ENCODE results near the gene MBD4.
"Not testable (repeated sequence)": the region's sequence is repeated elsewhere in the genome, so short reads cannot be mapped to it uniquely, and the experiment has no call there.

MBD4 gene

GRCh38 chr3:129403450-129403849, 36.3 kb downstream of the MBD4 start:
- DNase-seq, result no peak

GRCh38 chr3:129402616-129403015, 37.1 kb downstream of the MBD4 start:
- no peak for DNase-seq

GRCh38 chr3:129402210-129402609, 37.5 kb downstream of the MBD4 start:
- no peak for DNase-seq

GRCh38 chr3:129399895-129400357, 39.8 kb downstream of the MBD4 start:
- peak; percentile 41 to 42 for DNase-seq

- DNase-seq, result peak; percentile 84 to 93
Measured at GRCh38 chr3:129399145-129399894, 40.4 kb downstream of the MBD4 start.

GRCh38 chr3:129398803-129399144, 41.0 kb downstream of the MBD4 start:
- DNase-seq, result no peak

- not testable (repeated sequence) for DNase-seq
Measured at GRCh38 chr3:129393760-129394564, 45.8 kb downstream of the MBD4 start.

- no peak for DNase-seq
Measured at GRCh38 chr3:129393271-129393670, 46.5 kb downstream of the MBD4 start.

GRCh38 chr3:129392106-129392887, 47.5 kb downstream of the MBD4 start:
- DNase-seq, result not testable (repeated sequence)

- DNase-seq, result not testable (repeated sequence)
Measured at GRCh38 chr3:129391583-129391982, 48.2 kb downstream of the MBD4 start.

GRCh38 chr3:129389572-129389937, 50.2 kb downstream of the MBD4 start:
- DNase-seq, result no peak

GRCh38 chr3:129388791-129389571, 50.8 kb downstream of the MBD4 start:
- not testable (repeated sequence) for DNase-seq

- no peak for DNase-seq
Measured at GRCh38 chr3:129387487-129387886, 52.3 kb downstream of the MBD4 start.

- DNase-seq, result no peak
Measured at GRCh38 chr3:129386984-129387383, 52.8 kb downstream of the MBD4 start.

GRCh38 chr3:129385507-129385906, 54.2 kb downstream of the MBD4 start:
- not testable (repeated sequence) for DNase-seq

GRCh38 chr3:129384594-129385323, 55.0 kb downstream of the MBD4 start:
- DNase-seq, result no peak

- not testable (repeated sequence) for DNase-seq
Measured at GRCh38 chr3:129384103-129384502, 55.6 kb downstream of the MBD4 start.

- peak; percentile 49 to 57 for DNase-seq
Measured at GRCh38 chr3:129383292-129383860, 56.4 kb downstream of the MBD4 start.

GRCh38 chr3:129382366-129382765, 57.4 kb downstream of the MBD4 start:
- DNase-seq, result no peak
